ENCODE data around the gene MCHR1. TPM values are rescaled to one million over a fixed set of nuclear protein-coding genes. Genes with fewer than 3 reads are reported as not detected.
A peak's percentile ranks its signal among the peaks of the same experiment; 100 is the strongest.

The MCHR1 gene
- total RNA-seq, 2 donors from 2014 or later: 0.53 TPM; not detected in 1

DNA sequence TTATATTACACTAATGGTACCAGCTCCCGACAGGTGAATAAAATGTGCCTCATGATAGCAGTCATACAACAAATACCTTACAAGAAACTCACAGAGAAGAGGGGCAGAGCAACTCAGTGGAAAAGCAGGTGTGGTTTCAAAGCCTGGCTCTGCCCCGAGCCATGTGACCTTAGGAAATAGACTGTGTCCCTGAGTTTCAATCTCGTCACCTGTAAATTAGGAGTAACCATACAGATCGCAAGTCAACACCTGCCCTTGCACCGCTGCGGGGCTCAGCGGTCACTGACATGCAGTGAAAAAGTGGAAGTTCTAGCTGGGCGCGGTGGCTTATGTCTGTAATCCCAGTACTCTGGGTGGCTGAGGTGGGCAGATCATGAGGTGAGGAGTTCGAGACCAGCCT, 30.9 kb upstream of the MCHR1 start:
- TF ChIP-seq, protein P1, sequence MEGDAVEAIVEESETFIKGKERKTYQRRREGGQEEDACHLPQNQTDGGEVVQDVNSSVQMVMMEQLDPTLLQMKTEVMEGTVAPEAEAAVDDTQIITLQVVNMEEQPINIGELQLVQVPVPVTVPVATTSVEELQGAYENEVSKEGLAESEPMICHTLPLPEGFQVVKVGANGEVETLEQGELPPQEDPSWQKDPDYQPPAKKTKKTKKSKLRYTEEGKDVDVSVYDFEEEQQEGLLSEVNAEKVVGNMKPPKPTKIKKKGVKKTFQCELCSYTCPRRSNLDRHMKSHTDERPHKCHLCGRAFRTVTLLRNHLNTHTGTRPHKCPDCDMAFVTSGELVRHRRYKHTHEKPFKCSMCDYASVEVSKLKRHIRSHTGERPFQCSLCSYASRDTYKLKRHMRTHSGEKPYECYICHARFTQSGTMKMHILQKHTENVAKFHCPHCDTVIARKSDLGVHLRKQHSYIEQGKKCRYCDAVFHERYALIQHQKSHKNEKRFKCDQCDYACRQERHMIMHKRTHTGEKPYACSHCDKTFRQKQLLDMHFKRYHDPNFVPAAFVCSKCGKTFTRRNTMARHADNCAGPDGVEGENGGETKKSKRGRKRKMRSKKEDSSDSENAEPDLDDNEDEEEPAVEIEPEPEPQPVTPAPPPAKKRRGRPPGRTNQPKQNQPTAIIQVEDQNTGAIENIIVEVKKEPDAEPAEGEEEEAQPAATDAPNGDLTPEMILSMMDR (conservative IDR thresholded peaks at IDR 0.05): no peak
- Mint-ChIP-seq H3K9me3 (no peaks in the 10 kb centered on the region), H3K4me3 (no peak overlapping the region), H3K27me3 (ENCODE audit: insufficient read depth) (no peaks in the 10 kb centered on the region), H3K27ac (no peak overlapping the region), H3K4me1 (peaks cover 10% of the 10 kb centered on the region), H3K36me3 (ENCODE audit: low read depth) (no peaks in the 10 kb centered on the region)
- no peak overlapping the region for H3K9ac ChIP-seq (ENCODE audit: extremely low read depth, low read length, poor library complexity, severe bottlenecking)
- H3K4me3 ChIP-seq (ENCODE audit: low read length): no peak overlapping the region
- no peaks in the 10 kb centered on the region for H3K36me3 ChIP-seq (ENCODE audit: control insufficient read depth, insufficient read depth, low read length)
- 85 to 96% methylated on average over 9 to 10 of the region's 10 CpGs for WGBS, 2 experiments (ENCODE audit: insufficient coverage in 1 of 2, insufficient read length in 1 of 2)
- DNase-seq: no peak
- H3K9me3 ChIP-seq (ENCODE audit: control insufficient read depth, low read length): no peaks in the 10 kb centered on the region
- H3K27me3 ChIP-seq (ENCODE audit: control insufficient read depth, insufficient read depth, low read length, poor library complexity, severe bottlenecking): no peaks in the 10 kb centered on the region
- H3K27ac ChIP-seq (ENCODE audit: low read depth, low read length): no peak overlapping the region
- no peaks in the 10 kb centered on the region for H3K4me1 ChIP-seq (ENCODE audit: control insufficient read depth, insufficient read depth, low read length)

DNA sequence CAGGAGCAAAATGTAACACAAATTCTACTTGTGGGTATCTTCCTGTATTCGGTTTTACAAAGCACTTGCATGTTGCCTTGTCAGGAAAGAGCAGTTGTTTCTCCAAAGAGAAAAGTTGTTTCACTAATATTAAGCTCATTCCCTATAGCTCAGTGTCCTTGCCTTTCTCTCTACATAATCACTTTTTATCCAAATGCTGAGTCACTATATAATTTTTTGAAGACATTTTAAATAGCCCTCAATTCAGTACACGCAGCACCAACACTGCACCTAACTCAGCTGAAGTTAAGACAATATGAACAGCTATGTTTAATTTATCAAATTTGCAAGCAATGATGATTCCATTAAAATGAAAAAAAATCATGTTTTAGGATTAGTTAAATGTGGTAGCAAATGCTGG, 28.2 kb upstream of the MCHR1 start:
- Histone ChIP-seq H3K4me3 (ENCODE audit: low read length) (peak overlapping the region; percentile 74), H3K36me3 (ENCODE audit: control insufficient read depth, insufficient read depth, low read length) (no peaks in the 10 kb centered on the region), H3K4me1 (ENCODE audit: control insufficient read depth, insufficient read depth, low read length) (no peaks in the 10 kb centered on the region), H3K9ac (ENCODE audit: extremely low read depth, low read length, poor library complexity, severe bottlenecking) (peak overlapping the region; percentile 32), H3K27ac (ENCODE audit: low read depth, low read length) (peak overlapping the region; percentile 92), H3K9me3 (ENCODE audit: control insufficient read depth, low read length) (no peaks in the 10 kb centered on the region), H3K27me3 (ENCODE audit: control insufficient read depth, insufficient read depth, low read length, poor library complexity, severe bottlenecking) (no peaks in the 10 kb centered on the region)
- Mint-ChIP-seq H3K9me3 (no peaks in the 10 kb centered on the region), H3K4me3 (no peak overlapping the region), H3K36me3 (ENCODE audit: low read depth) (no peaks in the 10 kb centered on the region), H3K27me3 (ENCODE audit: insufficient read depth) (no peaks in the 10 kb centered on the region), H3K4me1 (peaks cover 16% of the 10 kb centered on the region), H3K27ac (peak overlapping the region; percentile 86)
- TF ChIP-seq, protein P1 (conservative IDR thresholded peaks at IDR 0.05): no peak
- 71 to 84% methylated on average over 1 to 2 of the region's 2 CpGs for WGBS, 2 experiments (ENCODE audit: insufficient coverage in 1 of 2, insufficient read length in 1 of 2)
- DNase-seq: no peak

DNA sequence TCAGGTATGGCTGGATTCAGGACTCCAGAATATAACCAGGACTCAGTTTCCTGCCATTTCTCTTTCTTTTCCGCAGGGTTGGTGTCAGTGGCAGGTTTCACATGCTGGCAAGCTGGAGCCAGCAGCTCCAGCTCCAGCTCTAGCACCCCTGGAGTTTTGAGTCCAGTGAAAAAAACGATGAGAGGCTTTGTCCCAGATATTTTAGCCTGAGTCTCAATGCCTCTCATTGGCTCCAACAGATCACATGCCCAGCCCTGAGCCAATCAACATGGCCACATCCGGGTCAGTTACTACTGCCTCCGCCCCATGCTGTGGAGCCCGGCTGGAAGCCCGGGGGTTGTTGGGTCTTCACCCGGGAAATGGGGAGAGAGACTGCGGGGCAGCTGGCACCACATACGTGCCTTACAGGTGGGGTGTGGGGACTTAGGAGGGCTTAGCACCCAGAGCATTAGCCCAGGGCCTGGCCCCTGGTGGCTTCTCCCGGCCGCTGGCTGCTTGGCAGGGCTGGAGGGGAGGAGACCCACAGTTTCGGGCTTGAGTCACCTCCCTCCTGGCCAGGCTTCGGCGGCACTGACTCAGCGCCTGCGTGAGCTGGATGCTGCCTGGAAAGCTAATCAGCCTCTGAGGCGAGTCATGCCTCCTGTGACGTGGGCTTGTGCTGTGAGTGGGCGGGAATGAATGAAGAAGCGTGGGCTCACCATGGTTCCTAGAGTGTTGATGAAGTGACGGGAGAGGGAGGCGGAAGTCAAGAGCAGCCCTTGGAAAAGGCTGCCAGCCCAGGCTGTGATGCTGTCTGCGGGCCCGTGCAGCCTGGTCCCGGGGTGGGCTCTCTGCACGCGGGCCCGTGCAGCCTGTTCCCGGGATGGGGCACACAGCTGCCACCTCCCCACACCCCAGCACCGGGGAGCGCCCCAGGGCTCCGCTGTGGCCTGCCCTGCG, 27.5 kb upstream of the MCHR1 start:
- H3K9ac ChIP-seq (ENCODE audit: extremely low read depth, low read length, poor library complexity, severe bottlenecking): peak overlapping the region; percentile 32
- no peaks in the 10 kb centered on the region for H3K4me1 ChIP-seq (ENCODE audit: control insufficient read depth, insufficient read depth, low read length)
- H3K36me3 ChIP-seq (ENCODE audit: control insufficient read depth, insufficient read depth, low read length): no peaks in the 10 kb centered on the region
- Mint-ChIP-seq H3K27me3 (ENCODE audit: insufficient read depth) (no peaks in the 10 kb centered on the region), H3K4me1 (peaks cover 16% of the 10 kb centered on the region), H3K9me3 (no peaks in the 10 kb centered on the region), H3K36me3 (ENCODE audit: low read depth) (no peaks in the 10 kb centered on the region), H3K27ac (peak overlapping the region; percentile 86), H3K4me3 (peak overlapping the region; percentile 61)
- TF ChIP-seq, protein P1 (conservative IDR thresholded peaks at IDR 0.05): no peak
- H3K27me3 ChIP-seq (ENCODE audit: control insufficient read depth, insufficient read depth, low read length, poor library complexity, severe bottlenecking): no peaks in the 10 kb centered on the region
- H3K27ac ChIP-seq (ENCODE audit: low read depth, low read length): peak overlapping the region; percentile 92
- no peaks in the 10 kb centered on the region for H3K9me3 ChIP-seq (ENCODE audit: control insufficient read depth, low read length)
- peak; percentile 93 for DNase-seq
- WGBS, 2 experiments (ENCODE audit: insufficient coverage in 1 of 2, insufficient read length in 1 of 2): 64% methylated on average over 6 to 33 of the region's 33 CpGs
- peak overlapping the region; percentile 74 for H3K4me3 ChIP-seq (ENCODE audit: low read length)

All from endodermal cell (in vitro differentiated cells).